HTERT RPE-1 (cell line): ENCODE measurements around the gene YJEFN3.

Experiments used
- in situ Hi-C: fragments of 300-500 bp; cut with MboI; formaldehyde crosslinking; loops from 4 replicates; pipeline ENCODE4 v1.14.3; 2020; ENCODE audit warnings: low sequenced_read_pairs

The YJEFN3 gene

GRCh38 chr19:19537075-19538048 lies 8.7 kb downstream of the YJEFN3 start:
- in situ Hi-C loops: no loop called here

DNA sequence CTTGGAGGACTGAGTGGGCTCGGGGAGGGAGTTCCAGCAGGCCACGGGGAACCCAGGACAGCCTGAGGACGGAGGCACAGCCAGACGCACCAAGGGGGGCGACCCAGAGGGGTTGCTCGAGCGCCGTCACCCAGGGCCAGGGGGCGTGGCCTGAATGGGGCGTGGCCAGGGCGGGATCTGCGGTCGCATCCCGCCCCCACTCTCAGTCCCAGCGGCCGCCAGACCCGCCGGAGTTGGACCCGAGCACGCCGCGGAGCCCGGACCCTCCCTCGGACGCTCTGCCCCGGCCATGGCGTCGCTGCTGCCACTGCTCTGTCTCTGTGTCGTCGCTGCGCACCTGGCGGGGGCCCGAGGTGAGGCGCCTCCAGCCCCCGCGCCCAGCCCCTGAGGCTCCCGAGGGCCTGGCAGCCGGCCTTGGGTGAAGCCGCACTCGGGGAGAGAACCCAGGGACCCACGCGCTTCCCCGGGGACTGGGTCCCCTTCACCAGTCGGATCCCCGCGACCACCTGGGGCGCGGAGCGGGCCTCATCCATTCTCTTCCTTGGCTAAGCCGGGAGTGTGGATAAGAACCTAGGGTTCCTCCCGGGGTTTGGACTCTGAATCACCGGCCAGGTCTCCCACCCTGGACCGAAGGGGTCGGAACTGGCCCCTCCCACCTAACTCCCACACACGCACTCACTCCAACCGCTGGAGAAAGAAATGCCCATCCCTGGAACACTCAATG lies 9.5 kb downstream of the YJEFN3 start, which contains the start of gene CILP2:
TSS of gene CILP2 (plus strand) at position 205 of the 724 bp plus-strand sequence. CDS start at position 290, 85 bp downstream.
- in situ Hi-C loops: no loop called here

- in situ Hi-C loops: no loop called here
Observed at GRCh38 chr19:19538785-19539166, 10.1 kb downstream of the YJEFN3 start.

GRCh38 chr19:19539698-19540063 lies 11.0 kb downstream of the YJEFN3 start:
- in situ Hi-C loops: no loop called here

- in situ Hi-C loops: no loop called here
Observed at GRCh38 chr19:19540064-19540714, 11.5 kb downstream of the YJEFN3 start.

GRCh38 chr19:19540715-19541515 lies 12.2 kb downstream of the YJEFN3 start:
- in situ Hi-C loops: no loop called here

DNA sequence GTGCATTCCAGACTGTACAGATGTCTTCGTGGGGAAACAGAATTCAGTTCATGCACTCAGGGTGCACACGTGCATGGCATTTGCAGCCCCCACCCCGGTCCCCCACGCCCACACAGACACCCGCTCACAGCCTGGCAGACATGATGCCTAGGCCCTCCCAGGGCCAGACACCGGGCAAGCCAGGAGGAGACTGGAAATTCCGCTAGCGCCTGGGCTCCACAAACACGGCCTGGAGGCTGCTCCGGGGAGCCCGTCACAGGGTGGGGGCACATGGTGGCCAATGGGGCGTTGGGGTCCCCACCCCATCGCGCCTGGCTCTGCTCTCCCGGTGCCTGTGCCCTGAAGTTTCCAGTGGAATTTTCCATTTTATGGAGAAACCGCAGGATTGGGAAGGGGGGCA lies 12.9 kb downstream of the YJEFN3 start:
- in situ Hi-C loops: no loop called here

DNA sequence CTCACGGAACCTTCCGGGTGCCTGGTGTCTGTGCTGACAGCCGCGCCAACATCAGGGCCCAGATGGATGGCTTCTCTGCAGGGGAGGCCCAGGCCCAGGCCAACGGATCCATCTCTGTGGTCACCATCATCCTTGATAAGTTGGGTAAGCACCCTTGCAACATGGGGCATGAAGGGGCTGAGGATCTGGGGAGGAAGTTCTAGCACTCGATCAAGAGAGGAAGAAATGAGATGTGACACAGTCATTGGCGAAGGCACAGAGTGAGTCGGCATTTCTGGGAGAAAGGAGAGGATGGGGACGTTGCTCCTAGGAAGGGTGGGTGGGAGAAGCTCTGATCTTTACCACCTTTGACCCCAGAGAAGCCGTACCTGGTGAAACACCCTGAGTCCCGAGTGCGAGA lies 13.8 kb downstream of the YJEFN3 start:
- in situ Hi-C loops: no loop called here

DNA sequence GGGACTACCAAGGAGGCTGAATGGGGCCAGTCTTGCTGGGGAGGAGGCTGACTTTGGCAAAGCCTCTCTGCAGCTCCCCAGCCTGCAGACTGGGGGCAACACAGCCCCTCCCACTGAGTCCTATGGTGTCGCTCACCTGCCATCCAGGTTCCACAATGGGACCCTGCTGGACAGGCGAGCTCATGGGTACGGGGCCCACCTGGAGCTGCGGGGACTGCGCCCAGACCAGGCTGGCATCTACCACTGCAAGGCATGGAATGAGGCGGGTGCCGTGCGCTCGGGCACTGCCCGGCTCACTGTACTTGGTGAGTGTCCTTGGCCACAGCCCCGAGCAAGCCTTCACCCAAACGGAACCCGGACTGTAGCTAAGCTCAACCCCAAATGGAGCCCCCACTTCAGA lies 14.4 kb downstream of the YJEFN3 start:
- in situ Hi-C loops: no loop called here

DNA sequence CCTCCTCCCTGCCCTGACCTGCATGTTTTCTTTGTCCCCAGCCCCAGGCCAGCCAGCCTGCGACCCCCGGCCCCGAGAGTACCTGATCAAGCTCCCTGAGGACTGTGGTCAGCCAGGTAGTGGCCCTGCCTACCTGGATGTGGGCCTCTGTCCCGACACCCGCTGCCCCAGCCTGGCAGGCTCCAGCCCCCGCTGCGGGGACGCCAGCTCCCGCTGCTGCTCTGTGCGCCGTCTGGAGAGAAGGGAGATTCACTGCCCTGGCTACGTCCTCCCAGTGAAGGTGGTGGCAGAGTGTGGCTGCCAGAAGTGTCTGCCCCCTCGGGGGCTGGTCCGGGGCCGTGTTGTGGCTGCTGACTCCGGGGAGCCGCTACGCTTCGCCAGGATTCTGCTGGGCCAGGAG lies 14.9 kb downstream of the YJEFN3 start:
- in situ Hi-C loops: no loop called here

DNA sequence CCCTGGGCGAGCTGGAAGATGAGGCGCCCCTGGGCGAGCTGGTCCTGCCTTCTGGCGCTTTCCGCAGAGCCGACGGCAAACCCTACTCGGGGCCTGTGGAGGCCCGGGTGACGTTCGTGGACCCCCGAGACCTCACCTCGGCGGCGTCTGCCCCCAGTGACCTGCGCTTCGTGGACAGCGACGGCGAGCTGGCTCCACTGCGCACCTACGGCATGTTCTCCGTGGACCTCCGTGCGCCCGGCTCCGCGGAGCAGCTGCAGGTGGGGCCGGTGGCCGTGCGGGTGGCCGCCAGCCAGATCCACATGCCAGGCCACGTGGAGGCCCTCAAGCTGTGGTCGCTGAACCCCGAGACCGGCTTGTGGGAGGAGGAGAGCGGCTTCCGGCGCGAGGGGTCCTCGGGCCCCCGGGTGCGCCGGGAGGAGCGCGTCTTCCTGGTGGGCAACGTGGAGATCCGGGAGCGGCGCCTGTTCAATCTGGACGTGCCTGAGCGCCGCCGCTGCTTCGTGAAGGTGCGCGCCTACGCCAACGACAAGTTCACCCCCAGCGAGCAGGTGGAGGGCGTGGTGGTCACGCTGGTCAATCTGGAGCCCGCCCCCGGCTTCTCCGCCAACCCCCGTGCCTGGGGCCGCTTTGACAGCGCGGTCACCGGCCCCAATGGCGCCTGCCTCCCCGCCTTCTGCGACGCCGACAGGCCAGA lies 15.7 kb downstream of the YJEFN3 start:
- in situ Hi-C loops: no loop called here

DNA sequence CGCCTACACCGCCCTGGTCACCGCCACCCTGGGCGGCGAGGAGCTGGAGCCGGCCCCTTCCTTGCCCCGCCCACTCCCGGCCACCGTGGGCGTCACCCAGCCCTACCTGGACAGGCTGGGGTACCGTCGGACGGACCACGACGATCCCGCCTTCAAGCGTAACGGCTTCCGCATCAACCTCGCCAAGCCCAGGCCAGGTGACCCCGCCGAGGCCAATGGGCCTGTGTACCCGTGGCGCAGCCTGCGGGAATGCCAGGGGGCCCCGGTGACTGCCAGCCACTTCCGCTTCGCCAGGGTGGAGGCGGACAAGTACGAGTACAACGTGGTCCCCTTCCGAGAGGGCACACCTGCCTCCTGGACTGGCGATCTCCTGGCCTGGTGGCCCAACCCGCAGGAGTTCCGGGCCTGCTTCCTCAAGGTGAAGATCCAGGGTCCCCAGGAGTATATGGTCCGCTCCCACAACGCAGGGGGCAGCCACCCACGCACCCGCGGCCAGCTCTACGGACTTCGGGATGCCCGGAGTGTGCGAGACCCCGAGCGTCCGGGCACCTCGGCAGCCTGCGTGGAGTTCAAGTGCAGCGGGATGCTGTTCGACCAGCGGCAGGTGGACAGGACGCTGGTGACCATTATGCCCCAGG lies 16.4 kb downstream of the YJEFN3 start:
- in situ Hi-C loops: no loop called here

- in situ Hi-C loops: no loop called here
Observed at GRCh38 chr19:19545707-19546106, 17.0 kb downstream of the YJEFN3 start.

GRCh38 chr19:19546751-19547162 lies 18.0 kb downstream of the YJEFN3 start:
- in situ Hi-C loops: no loop called here

DNA sequence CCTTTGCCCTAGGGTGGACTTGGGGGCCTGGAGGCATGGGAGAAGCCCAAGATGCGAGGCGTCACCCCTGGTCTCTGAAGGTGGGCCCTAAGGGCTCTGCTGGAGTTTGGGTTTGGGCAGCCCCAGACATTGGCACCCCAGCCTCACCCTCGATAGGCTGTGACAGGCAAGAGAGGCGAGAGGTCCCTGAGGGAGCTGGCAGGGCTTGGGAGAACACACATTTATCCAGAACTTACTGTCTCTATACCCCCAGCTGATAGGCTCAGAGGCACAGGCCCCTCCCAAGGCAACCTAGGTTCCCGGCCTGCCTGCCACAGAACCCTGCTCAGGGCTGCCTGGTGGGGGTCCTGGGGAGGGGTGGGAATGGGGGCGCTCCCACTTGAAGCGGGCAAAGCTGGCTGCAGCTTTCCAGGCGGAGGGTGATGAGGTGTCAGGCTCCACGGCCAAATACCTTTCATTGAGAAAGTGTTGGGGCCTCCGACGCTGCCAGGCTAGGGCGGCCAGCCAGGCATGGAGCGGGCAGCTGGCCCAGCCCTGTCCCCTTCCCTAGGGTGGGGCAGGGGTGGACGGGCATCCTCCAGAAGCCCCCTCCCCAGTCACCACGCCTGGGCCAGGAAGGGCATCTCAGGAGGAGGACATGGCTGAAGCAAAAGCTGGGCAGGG lies 19.1 kb downstream of the YJEFN3 start:
- in situ Hi-C loops: no loop called here

- in situ Hi-C loops: no loop called here
Observed at GRCh38 chr19:19548915-19549759, 20.4 kb downstream of the YJEFN3 start.

DNA sequence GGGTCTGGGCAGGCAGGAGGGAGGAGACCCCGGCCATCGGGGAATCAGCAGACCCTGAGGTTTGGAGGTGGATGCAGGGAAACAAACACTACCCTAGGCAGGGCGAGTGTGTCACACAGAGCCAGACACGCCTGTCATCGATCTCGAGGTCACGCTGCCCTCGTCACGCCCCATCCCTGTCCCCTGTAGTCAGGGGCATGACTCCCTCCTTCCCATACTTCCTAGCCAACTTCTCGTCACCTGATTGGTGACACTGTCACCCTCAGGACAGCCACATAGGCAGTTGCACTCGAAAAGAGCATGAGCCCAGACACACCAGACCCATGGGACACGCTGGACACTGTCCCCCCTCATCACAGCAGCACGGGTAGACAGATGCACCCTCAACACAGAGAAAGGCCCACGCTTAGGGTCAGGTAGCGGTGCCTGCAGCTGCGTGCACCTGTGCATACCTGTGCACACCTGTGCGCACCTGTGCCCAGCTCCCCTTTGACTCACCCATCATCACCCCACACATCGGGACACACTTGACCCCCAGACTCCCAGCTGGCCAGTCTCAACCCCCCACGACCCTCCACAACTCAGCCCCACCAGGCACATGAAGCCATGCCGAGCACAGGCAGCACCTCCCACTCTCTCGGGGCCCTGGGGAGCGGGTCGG lies 21.2 kb downstream of the YJEFN3 start:
- in situ Hi-C loops: no loop called here

DNA sequence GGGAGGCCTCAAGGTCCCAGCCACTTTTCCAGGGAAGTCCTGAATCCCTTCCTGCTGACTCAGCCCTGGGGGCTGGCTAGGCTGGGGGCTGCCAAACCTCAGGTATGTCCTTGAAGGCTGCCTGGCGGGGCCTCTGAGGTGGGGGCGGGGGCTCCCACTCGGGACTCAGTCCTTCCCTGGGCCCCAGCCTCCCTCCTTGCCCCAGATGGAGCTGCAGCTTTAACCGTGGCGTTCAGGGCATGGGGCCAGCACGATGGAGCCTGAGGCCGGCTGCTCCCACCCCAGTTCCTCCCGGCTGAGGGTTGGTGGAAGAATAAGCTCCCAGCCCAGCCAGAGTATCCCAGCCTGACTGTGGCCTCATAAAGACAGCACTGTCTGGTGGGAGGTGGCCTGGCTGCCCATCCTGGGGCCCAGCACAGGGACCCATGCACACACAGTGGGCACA lies 21.8 kb downstream of the YJEFN3 start:
- in situ Hi-C loops: no loop called here
